Activated gamma-delta T cell (primary cell): Measurements from ENCODE around the gene AGTR1.
"Not testable (repeated sequence)": the region's sequence is repeated elsewhere in the genome, so short reads cannot be mapped to it uniquely, and the experiment has no call there.

Source experiments
- DNase-seq: peaks from one replicate; lab custom pipeline; 2025; lab: John Stamatoyannopoulos, UW

AGTR1 gene

DNA sequence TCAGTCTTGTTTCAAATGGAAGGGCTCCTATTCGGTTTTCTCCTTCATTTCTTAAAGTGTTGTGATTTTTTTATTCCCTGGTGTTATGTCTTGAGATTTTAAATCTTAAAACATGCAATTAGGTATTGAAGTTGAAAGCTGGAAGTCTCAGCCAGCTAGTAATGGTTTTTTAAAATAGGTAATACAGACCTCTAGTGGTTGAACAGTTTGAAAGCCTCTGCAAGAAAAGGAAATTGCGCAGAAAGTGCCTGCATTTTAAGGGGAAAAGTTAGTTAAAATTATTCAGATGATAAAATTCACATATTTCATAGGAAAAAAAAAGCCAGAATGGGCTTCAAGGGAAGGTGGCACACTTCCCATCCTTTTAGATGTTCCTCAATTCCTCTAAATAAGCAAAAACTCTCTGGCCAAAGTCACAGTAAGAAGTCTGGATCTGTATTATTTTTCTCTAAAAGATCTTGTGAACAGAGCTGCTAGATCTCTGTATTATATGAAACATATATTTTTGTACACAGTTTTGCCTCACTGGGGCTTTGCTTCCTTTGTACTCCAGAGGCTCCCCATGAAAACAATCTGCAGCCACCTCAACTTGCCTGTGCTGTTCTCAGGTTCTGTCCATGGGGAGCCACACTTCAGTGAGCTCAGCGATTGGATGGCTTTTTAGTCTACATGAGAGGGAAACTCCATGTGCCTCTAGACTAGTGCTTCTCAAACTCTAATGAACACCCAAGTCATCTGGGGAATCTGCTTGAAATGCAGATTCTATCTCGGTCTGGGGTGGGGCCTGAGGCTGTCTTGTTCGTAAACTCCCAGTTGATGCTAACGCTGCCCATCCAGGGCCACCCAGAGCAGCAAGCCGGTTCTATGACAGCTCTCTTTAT, 21.5 kb downstream of the AGTR1 start:
- DNase-seq: no peak

DNA sequence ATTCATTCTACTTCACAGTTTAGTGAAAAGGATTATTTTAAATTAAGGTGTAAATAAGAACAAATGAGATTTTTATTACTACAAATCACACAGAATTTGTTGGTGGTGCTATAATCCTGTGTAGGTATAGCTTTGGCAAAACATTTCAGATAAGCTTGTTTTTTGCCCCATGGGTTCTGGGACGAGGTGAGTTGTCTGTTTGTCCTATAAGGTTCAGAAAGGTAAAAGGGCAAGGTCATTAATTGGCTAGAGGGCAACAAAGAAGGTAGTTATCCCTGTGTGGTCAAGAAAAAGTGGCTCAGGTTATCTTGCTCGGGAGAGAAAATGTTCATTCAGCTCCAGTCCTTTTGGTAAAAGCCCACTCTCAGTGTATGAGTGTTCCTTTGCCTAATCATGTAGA, 23.2 kb downstream of the AGTR1 start:
- DNase-seq: no peak

DNA sequence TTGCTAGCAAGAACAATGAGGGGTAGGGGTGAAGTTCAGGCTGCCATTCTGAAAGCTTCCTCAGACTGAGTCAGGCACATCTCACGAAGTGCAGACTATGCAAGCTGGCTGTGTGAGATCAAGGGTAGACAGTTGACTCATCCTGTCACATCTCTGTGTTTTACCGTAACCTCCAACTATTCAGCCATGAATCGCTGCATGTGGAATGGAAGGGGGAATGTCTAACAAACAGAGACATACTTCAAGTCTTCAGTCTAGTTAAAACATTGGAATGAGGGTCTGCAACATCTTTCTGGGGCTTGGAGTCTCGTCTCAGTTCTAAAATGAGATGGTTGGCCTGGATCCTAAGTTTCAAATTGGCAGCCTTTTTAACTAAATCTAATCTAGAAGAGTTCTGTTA, 25.9 kb downstream of the AGTR1 start:
- DNase-seq: no peak

DNA sequence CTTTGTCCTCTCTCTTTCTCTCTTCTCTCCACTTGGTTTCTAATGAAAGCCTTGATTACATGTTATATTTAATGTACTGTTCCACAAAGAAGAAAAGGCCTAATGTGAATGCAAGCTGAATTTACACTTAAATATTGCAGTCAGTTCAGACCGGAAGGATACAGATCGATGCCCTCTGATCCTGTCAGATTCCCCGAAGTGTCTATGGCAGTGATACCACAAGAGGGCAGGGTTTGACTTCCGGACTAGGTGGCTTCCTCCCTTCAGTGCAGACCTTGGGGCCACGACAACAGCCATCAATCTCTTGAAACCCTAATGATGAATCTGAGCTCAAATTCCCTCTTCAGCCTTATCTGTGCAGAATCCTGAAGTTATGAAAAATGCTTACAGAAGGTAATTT, 29.5 kb downstream of the AGTR1 start:
- no peak for DNase-seq

DNA sequence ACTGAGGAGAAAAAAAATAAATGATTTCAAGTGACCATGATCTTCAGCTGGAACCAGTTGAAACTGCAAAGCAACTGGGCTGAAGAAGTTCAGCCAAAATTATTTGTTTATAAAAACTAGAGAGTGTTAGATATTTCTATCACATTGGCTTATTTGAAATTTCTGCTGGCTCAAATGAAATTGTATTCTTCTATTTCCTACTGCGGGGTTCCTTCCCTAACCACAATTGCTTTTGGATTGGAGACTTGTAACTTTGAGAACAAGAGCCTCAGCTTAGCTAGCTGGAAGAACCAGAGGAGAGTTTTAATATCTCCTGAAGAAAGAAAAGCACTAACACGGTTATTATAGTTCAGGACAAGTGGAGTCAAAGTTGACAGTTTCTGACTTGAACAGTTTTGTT, 31.1 kb downstream of the AGTR1 start:
- no peak for DNase-seq

DNA sequence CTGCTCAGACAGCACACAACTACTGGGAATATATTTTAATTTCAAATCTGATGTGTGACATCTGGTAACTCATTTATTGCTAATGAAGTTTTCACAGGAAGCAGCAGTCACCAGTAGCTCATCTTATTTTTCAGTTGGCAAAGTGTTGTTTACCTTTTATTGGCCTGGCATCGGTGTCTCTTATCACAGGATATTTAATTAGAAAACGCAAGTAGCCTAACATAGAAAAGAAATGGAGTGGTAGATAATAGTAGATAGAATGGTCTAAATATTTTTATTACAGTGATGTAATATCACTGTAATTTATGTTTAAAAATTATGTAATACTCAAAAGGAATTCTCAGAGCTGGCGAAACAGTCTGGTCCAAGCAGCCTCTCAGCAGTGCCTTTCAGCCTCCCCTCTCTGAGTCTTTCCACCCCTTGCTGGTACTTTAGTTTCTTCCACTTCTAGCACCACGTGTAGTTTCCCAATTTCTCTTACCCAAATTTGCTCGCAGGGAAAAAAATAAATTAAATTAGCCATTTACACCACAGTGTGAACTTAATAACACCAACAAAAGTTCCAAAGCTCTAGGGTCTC, 31.9 kb downstream of the AGTR1 start:
- no peak for DNase-seq

DNA sequence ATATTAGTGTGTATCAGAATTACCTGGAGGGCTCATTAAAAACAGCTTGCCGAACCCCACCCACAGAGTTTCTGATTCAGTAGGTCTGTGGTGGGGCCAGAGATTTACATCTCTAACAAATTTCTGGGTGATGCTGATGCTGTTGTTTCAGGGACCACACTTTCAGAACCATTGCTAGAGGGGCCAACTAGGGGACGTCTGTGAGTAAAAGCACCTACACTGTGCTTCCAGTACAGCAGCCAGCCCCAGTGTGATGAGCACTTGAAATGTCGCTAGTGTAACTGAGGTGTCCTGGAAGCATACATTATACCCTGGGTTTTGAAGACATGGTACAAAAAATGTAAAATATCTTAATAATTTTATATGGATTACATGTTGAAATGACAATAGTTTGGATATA, 33.0 kb downstream of the AGTR1 start:
- no peak for DNase-seq

DNA sequence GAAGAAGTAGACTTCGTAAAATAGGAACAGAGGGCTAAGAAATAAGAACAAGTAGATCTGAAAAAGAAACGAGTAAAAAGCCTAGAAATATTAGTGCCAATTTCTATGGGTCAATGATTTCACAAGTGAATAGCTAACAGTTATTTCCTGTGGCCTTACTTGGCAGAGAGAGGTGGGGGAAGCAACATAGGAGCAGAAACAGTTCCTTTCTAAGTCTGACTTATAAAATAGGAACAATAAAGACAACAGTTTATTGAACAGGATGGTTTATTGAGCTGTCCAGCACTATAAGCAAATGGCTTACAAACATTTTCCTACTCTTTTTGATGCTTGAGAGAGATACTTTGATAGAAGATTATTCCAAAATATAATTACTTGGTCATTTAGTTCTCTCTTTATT, 37.9 kb downstream of the AGTR1 start:
- DNase-seq: no peak

DNA sequence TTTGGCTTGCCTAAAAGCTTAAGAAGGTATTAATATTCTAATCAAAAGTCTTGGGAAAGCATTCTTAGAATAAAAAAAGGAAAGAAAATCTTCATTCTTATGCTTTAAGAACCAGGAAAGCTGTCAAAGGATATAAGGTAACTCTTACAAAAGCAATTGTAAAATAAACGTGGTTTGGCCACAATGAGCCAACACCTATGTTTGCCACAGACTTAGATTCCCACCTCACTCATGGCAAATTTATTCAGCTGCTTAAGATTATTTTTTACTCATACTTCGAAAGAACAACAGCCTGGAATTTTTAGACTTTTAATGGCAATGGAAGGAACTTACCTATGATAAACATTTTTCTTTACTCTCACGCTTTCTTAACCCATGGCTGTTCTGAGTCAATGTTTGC, 38.4 kb downstream of the AGTR1 start:
- DNase-seq: no peak

DNA sequence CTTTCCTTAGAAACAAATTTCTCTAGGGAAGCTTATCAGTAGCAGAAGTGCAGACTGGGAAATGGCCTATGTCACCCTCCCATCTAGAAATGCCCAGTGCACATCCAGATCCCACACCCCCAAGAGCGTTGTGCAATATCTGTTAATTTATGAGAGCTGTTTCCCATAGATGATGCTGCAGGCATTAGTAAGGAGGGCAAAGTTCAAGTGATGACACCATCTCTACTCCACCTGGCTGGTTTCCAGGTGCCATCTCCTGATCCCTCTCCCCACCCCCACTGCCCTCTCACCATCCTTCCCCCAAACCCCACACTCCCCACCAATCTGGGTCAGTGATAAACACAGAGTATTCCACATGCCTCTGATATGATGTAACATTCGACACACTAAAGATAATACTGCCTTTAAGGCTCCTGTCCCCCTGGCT, 39.4 kb downstream of the AGTR1 start:
- DNase-seq: no peak

DNA sequence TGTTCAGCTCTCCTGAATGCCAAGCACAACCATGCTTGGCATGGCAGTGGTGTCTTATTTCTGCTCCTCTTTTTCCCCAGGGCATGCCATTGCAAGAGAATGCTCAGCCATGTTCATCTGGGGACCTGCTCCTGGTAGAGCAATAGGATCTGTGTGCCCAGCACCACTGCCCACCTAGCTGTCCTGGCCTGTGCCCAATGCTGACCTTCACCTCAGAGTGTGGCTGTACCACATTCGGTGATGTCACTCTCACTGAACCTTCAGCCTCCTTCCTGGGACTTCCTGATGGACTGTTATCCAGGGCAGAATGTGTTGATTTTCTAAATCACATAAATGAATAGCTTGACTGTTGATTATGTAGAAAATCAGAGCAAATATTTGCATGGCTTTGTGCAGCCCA, 42.0 kb downstream of the AGTR1 start:
- DNase-seq: no peak

DNA sequence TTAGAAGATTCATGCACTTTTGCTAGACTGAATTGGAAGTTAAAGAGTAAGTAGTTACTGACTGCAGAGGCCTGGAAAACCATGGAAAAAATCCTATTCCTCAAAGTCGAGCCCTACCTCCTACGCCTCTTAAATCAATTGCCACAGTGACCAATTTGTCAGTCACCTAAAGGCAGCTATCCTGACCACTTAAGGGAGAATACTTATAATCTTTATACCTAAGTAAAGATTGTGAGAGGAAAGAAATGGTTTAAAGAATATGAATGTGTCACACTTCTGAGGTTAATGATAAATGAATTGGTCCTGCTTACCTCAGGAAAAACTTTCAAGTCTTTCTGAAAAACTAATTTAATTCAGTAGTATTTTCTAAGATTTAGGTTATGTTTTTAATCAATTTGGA, 42.6 kb downstream of the AGTR1 start:
- DNase-seq: no peak

DNA sequence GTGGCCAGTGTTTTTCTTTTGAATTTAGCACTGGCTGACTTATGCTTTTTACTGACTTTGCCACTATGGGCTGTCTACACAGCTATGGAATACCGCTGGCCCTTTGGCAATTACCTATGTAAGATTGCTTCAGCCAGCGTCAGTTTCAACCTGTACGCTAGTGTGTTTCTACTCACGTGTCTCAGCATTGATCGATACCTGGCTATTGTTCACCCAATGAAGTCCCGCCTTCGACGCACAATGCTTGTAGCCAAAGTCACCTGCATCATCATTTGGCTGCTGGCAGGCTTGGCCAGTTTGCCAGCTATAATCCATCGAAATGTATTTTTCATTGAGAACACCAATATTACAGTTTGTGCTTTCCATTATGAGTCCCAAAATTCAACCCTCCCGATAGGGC, 43.5 kb downstream of the AGTR1 start:
- no peak for DNase-seq

DNA sequence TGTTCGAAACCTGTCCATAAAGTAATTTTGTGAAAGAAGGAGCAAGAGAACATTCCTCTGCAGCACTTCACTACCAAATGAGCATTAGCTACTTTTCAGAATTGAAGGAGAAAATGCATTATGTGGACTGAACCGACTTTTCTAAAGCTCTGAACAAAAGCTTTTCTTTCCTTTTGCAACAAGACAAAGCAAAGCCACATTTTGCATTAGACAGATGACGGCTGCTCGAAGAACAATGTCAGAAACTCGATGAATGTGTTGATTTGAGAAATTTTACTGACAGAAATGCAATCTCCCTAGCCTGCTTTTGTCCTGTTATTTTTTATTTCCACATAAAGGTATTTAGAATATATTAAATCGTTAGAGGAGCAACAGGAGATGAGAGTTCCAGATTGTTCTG, 44.4 kb downstream of the AGTR1 start:
- DNase-seq: no peak

DNA sequence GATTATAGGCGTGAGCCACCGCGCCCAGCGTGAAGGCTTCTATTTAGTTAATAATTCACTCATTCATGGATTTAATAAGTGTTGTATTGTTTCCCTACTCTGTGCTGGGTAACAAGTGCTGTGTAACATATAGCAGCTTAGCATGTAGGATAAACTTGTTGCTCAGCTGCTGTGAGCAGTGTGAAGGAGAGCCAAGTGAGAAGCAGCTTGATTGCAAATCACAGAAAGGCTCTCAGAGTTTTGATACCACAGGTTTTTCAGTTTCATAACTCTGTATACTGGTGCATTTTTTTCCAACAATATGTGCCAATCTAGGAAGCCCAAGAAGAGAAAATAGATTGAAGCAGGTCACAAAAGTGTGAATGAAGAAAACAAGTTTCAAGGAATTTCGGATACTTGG, 48.4 kb downstream of the AGTR1 start:
- DNase-seq: no peak

DNA sequence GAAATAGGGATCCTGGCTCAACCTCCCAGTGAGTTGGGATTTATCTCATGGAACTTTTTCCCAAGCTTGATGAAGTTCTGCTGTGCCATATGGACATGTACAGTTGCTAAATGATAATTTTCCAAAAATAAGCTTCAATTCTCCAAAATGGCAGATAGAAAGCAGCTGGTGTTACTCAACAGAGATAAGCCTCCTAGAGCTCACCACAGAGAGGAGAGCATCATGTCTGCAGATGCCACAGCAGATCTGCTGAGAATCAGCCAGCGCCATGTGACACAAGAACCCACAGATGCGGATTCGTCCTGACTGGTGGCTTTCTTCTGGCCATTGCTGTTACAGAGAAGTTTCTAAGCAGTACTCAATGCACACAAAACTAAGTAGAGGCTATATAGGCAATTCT, 50.6 kb downstream of the AGTR1 start:
- no peak for DNase-seq

DNA sequence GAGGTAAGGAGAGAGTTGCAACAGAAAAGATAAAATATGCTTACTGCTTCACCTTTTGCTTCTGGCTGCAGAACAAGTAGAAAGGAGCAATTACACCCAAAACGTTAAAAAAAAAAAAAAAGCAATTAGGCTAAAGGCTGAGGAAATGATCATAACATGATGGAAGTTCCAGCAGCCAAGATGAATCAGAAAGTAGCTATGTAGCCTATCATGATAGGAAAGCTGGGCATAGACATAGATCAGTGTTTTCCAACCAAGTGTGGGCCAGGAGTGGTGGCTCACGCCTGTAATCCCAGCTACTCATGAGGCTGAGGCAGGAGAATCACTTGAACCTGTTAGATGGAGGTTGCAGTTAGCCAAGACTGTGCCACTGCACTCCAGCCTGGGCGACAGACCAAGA, 52.6 kb downstream of the AGTR1 start:
- no peak for DNase-seq

DNA sequence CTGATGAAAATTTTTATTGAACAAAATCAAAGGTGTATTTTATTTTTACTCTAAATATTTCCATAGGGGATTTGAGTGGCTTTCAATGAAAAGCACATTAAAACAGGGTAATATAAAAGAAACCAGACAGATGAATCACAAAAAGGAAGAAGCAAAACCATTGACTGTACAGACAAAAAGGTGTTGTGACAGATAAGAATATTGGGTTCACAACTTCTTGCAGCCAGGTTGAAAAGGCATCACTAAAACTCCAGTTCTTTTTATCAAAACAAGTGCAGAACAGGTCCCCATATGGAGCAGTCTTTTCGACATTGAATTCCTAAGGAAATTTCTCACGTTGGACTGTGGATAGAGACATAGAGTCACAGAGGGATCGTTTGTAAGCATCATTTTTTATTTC, 53.8 kb downstream of the AGTR1 start:
- no peak for DNase-seq

DNA sequence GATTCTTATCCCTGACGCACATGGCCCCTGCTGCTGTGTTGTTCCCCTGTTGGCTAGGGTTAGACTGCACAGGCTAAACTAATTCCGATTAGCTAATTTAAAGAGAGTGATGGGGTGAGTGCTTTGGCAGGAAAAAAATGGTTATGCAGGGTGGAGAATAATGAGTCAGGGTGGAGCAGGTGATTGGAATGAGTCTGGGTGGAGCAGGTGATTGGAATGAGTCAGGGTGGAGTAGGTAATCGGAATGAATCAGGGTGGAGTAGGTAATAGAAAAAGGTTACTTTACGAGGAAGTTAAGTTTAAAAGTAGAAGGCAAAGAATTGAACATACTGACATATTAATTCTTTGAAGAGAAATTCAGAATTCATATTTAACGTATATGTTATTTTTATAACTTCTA, 55.7 kb downstream of the AGTR1 start:
- DNase-seq: not testable (repeated sequence)

DNA sequence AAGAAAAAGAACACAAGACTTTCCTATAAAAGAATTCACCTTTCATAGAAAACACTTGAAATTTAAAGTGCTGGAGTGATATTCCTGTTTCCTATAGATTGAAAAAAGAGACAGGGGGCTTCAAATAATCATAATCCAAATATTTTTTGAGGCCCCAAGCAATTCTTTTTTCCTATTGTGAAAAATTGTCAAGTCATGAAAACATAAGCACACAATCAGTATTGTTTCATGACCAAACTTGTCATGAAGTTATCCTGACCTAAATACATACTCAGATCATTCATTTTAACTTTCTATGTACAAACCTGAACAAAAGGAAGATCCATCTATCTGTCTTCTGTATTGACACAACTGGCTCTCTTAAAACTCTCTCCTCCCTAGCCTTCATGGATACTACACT, 57.9 kb downstream of the AGTR1 start:
- DNase-seq: no peak

DNA sequence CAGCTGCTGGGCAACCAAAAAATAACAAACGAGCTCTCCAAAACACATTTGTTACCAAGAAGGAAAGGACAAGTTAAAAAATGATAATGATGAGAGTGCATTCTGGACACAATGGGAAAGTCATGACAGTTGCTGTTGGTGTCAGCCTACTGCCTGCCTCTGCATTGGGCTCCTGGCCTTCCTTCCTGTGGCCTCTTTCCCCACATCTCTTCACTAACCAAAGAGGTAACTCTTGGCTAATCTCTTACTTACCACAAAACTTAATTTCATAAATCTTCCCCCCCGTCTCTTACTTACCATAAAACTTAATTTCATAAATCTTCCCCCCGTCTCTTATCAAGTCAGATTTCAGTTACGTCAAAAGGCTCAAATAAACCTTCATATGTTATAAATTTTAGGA, 58.6 kb downstream of the AGTR1 start:
- no peak for DNase-seq

DNA sequence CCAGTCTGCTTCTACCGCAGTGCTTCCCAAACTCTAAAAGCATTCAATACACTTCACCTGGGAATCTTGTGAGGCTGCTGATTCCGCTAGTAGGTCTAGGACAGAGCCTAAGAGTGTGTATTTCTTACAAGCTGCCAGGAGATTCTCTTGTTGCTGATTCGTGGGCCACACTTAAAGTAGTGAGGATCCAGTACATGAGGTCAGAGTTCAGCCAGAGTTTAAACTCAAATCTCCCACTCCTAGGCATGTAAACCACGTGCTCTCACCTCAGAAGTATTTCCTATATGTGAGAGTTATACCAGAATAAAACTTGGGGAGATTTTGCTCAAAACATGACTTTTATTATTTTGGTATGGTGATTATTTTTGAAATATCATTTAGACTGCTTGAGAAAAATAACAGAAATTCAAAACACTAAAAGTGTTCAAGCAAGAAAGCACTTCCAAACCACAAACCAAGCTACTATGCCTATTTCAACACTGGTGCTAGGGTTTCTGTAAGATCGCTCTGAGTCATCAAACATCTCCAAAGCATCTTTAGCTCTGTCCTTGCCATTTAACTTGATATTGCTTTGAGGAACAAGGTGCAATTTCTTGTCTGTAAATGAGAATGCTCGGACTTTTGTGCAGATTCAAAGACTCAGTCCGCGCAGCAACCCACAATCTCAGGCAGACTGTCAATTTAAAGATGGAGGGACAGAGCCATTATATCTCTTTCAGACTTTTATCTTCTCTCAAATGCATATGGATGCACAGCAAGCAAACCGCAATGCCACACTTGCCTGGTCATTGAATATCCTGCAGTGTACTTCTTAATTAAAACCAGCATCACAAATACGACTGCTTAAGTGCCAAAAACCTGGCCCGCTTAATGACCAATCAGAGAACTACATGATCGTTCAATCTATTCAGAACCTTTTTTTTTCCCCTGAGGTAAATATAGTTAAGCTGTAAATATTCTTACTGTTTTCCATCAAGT, 59.8 kb downstream of the AGTR1 start:
- no peak for DNase-seq
